Left lung (tissue), 10 donors: Measurements from ENCODE around the gene LRP11. TPM values are rescaled to one million over a fixed set of nuclear protein-coding genes. Genes with fewer than 3 reads are reported as not detected.
A peak's percentile ranks its signal among the peaks of the same experiment; 100 is the strongest.
"Not testable (repeated sequence)": the region's sequence is repeated elsewhere in the genome, so short reads cannot be mapped to it uniquely, and the experiment has no call there.

ENCODE experiments used
- ATAC-seq: fragments of 200-7000 bp; cut with Tn5 transposase; one replicate; pipeline ENCODE4 v1.9.1; 2020; ENCODE audit warnings: moderate library complexity
- DNase-seq, 4 donors: peaks; one replicate each; pipeline ENCODE4 v3.0.0-alpha.2; 2013 to 2020
- H3K27ac ChIP-seq, 2 donors: fragments of 200-600 bp; sonication (generic) in 1 of 2; one replicate each; pipeline versions ENCODE4 v1.5.0 to v1.8.0; 2020 to 2021
- H3K27me3 ChIP-seq, 2 donors: fragments of 200-600 bp; sonication (generic) in 1 of 2; one replicate each; pipeline versions ENCODE4 v1.5.0 to v1.8.0; 2020 to 2021
- H3K36me3 ChIP-seq, 2 donors: fragments of 200-600 bp; sonication (generic) in 1 of 2; one replicate each; pipeline versions ENCODE4 v1.5.0 to v1.8.0; 2020 to 2021
- H3K4me1 ChIP-seq, 2 donors: fragments of 200-600 bp; one replicate each; pipeline ENCODE4 v1.8.0; 2021
- H3K4me3 ChIP-seq, 2 donors: fragments of 200-600 bp; sonication (generic) in 1 of 2; one replicate each; pipeline versions ENCODE4 v1.5.0 to v1.8.0; 2020 to 2021; ENCODE audit warnings: mild to moderate bottlenecking in 1 of 2
- H3K9me3 ChIP-seq, 2 donors: fragments of 200-600 bp; sonication (generic) in 1 of 2; one replicate each; pipeline versions ENCODE4 v1.5.0 to v1.8.0; 2020 to 2021
- CTCF ChIP-seq, 2 donors: fragments of 200-600 bp; sonication (generic) in 1 of 2; IDR thresholded peaks; one replicate each; pipeline versions ENCODE4 v1.5.0 to v1.8.0; 2021; ENCODE audit warnings: antibody characterized with exemption in 2 of 2
- intact Hi-C, 2 donors: fragments of 100-400 bp; cut with DNase I; formaldehyde crosslinking; loops; one replicate each; pipeline versions ENCODE4 v1.11.2 to v1.14.2; 2022
- polyA plus RNA-seq, 6 donors: library from polyadenylated mRNA; unstranded; fragments of 120-200 nt; gene quantifications; one replicate each; pipeline ENCODE4 v1.2.1, GENCODE V29; 2013; ENCODE audit not compliant: insufficient read length in 6 of 6
- total RNA-seq, 2 donors: library from RNA; stranded (reverse); fragmentation: NEBNext Ultra II Directional; extraction: Animal tissue kit (Norgen Biotek cat#: 25700); gene quantifications; one replicate each; pipeline ENCODE4 v1.2.1, GENCODE V29; 2021
- donor health status: DM: no; HTN: yes; CAD: no.
- donor health status: DM: no; HTN: no; CAD: no.

Gene LRP11
- total and polyA plus RNA-seq, 8 donors, result 30.1 to 42.6 (median 36.4) TPM

GRCh38 chr6:149895048-149895590 is 31.0 kb upstream of the LRP11 start:
- ATAC-seq, result peak; percentile 88

DNA sequence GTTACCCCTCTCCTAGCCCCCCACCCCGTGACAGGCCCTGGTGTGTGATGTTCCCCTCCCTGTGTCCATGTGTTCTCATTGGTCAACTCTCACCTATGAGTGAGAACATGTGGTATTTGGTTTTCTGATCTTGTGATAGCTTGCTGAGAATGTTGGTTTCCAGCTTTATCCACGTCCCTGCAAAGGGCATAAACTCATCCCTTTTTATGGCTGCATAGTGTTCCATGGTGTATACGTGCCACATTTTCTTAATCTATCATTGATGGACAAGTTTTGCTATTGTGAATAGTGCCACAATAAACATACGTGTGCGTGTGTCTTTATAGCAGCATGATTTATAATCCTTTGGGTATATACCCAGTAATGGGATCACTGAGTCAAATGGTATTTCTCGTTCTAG is 27.7 kb upstream of the LRP11 start:
- intact Hi-C loops, H3K9me3 ChIP-seq: not testable (repeated sequence)

More at GRCh38 chr6:149895048-149895590, 31.0 kb upstream of the LRP11 start:
- Histone ChIP-seq H3K4me3 (no peak overlapping the region), H3K4me1 (peaks cover 12 to 33% of the 10 kb centered on the region in 2 donors), H3K9me3 (no peaks in the 10 kb centered on the region), H3K36me3 (no peaks in the 10 kb centered on the region), H3K27ac (peak overlapping the region; percentile 65 to 78), H3K27me3 (no peaks in the 10 kb centered on the region)
- DNase-seq, result peak in 3 of 4 donors; percentile 41 to 88 (median 75)
- no peak for TF ChIP-seq CTCF (IDR thresholded peaks at IDR 0.05)
- intact Hi-C loops, result no loop called here

DNA sequence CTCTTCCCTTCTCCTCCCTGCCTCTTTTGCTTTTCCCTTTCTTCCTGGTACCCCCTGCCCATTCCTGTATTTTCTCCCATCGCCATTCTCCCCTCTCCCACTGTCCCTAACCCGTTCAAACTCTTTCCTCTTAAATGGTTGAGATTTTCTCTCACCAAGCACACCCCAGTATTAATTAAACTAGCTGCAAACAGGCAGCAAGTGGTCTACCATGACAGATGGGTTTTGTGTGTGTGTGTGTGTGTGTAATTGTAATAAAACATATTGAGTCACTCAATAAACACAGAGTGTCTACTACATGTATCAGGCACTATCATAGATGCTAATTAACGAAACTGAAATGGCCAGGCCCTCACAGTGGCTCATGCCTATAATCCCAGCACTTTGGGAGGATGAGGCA is 27.1 kb upstream of the LRP11 start:
- H3K4me3 ChIP-seq, result no peak overlapping the region
- no peak overlapping the region for H3K27ac ChIP-seq
- intact Hi-C loops, result no loop called here
- no peak for ATAC-seq
- no peak for TF ChIP-seq CTCF (IDR thresholded peaks at IDR 0.05)
- H3K9me3 ChIP-seq, result no peaks in the 10 kb centered on the region
- no peaks in the 10 kb centered on the region for H3K36me3 ChIP-seq
- H3K27me3 ChIP-seq, result no peaks in the 10 kb centered on the region
- peaks cover 12 to 18% of the 10 kb centered on the region in 2 donors for H3K4me1 ChIP-seq
- no peak for DNase-seq

More for the DNA sequence above, 27.7 kb upstream of the LRP11 start:
- not testable (repeated sequence) for H3K27me3 ChIP-seq, ATAC-seq, H3K27ac ChIP-seq, H3K4me3 ChIP-seq, H3K36me3 ChIP-seq, DNase-seq
- H3K4me1 ChIP-seq, result peaks cover 12 to 23% of the 10 kb centered on the region in 2 donors

- ATAC-seq (peak; percentile 37), DNase-seq (no peak)
- Histone ChIP-seq H3K4me3 (no peak overlapping the region), H3K27ac (no peak overlapping the region), H3K9me3 (no peaks in the 10 kb centered on the region), H3K4me1 (peaks cover 9 to 12% of the 10 kb centered on the region in 2 donors), H3K27me3 (no peaks in the 10 kb centered on the region), H3K36me3 (no peaks in the 10 kb centered on the region)
- intact Hi-C loops, result no loop called here
- no peak for TF ChIP-seq CTCF (IDR thresholded peaks at IDR 0.05)
Observed at GRCh38 chr6:149890629-149891045, 26.5 kb upstream of the LRP11 start.

DNA sequence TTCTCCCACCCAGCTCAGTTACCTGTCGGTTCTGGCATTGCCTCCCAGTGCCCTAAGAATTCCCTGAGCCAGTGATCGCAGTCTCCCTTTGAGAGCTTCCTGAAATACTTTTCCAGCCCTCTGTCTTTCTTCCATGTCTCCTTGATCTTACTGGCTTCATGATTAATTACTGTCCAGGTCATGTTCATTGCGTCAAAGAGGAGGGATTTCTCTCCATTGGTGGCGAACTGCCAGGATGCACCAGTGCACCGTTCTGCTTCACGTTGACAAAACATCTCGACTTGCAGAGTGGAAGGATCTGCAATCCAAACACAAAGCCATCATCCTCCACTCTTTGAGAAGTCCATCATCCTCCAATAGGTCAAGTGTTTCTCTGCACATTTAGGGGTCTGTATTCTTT is 25.2 kb upstream of the LRP11 start:
- no peak for TF ChIP-seq CTCF (IDR thresholded peaks at IDR 0.05)
- ATAC-seq, result no peak
- DNase-seq, result no peak
- H3K4me1 ChIP-seq, result no peaks in the 10 kb centered on the region
- H3K9me3 ChIP-seq, result no peaks in the 10 kb centered on the region
- H3K36me3 ChIP-seq, result no peaks in the 10 kb centered on the region
- H3K4me3 ChIP-seq, result no peak overlapping the region
- no peak overlapping the region for H3K27ac ChIP-seq
- intact Hi-C loops, result no loop called here
- H3K27me3 ChIP-seq, result no peaks in the 10 kb centered on the region

DNA sequence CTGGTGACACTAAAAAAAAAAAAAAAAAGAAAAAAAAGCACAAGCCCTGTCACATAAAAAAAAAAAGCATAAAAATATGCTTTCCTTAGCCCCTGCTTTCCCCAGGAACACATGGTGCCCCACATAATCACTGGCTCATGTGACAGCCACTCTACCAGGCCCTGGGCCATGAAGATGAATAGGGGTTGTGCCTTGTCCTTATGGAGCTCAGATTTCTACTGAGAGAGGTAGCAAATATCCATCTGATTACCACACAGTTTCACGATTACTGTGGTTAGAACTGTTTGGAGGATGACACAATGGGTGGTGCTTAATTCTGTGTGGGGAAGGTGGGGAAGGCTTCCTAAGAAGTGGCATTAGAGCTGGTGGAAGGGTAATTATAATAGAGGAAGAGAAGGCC is 24.5 kb upstream of the LRP11 start:
- Histone ChIP-seq H3K4me3 (no peak overlapping the region), H3K36me3 (no peaks in the 10 kb centered on the region), H3K9me3 (no peaks in the 10 kb centered on the region), H3K27me3 (no peaks in the 10 kb centered on the region), H3K27ac (no peak overlapping the region), H3K4me1 (peaks cover 0 to 4% of the 10 kb centered on the region in 2 donors)
- intact Hi-C loops, result no loop called here
- ATAC-seq (no peak), DNase-seq (no peak)
- TF ChIP-seq CTCF (IDR thresholded peaks at IDR 0.05), result no peak
